ENCODE measurements around the gene NID1.
"Not testable (repeated sequence)": the region's sequence is repeated elsewhere in the genome, so short reads cannot be mapped to it uniquely, and the experiment has no call there.

The NID1 gene

GRCh38 chr1:236023926-236024565, 40.8 kb downstream of the NID1 start:
- no peak for DNase-seq

GRCh38 chr1:236021424-236022135, 43.3 kb downstream of the NID1 start:
- no peak for DNase-seq

GRCh38 chr1:236020359-236021219, 44.3 kb downstream of the NID1 start:
- DNase-seq, result no peak

GRCh38 chr1:236018885-236019453, 45.9 kb downstream of the NID1 start:
- no peak for DNase-seq

GRCh38 chr1:236016782-236017400, 48.0 kb downstream of the NID1 start:
- no peak for DNase-seq

- DNase-seq, result no peak
These were observed 48.8 kb downstream of the NID1 start for GRCh38 chr1:236016083-236016482.

DNA sequence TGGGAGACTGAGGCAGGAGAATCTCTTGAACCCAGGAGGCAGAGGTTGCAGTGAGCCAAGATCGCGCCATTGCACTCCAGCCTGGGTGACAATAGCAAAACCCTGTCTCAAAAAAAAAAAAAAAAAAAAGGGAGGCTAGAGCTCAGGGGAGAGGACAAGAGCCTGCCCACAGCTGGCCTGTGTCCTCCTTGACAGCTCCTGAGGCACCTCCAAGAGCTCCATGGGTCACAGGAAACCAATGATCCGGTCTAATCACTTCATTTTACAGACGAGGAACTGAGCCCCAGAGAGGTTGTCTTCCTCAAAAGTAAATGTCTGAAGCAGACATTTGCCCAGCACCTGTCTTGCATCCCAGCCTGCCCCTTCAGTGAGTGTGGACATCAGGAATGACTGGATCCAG, 49.4 kb downstream of the NID1 start:
- DNase-seq, result no peak

GRCh38 chr1:236013330-236013729, 51.6 kb downstream of the NID1 start:
- DNase-seq, result no peak

DNA sequence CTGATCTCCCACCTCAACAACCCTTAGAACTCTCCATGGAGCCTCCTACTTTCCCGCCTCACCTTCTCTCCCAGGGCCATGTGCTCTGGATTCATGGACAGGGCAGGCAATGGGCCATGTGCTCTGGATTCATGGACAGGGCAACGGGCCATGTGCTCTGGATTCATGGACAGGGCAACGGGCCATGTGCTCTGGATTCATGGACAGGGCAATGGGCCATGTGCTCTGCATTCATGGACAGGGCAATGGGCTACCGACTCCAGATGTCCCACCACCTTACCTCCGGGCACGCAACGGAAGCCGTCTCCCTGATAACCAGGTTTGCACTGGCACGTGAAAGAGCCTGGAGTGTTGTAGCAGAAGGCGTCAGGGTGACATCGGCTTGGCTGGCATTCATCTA, 53.2 kb downstream of the NID1 start:
- DNase-seq, result no peak

DNA sequence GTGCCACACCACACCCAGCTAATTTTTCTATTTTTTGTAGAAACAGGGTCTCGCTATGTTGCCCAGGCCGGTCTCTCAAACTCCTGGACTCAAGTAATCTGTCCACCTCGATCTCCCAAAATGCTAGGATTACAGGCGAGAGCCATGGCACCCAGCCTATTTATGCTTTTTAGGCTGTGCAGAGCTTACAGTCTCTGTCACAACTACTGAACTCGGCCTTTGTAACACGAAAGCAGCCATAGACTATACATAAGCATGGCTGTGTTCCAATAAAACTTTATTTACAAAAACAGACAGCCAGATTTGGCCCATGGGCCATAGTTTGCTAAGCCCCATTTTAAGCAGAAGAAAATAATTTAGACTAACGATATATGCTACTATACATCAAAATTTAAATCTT, 54.4 kb downstream of the NID1 start:
- DNase-seq, result no peak

DNA sequence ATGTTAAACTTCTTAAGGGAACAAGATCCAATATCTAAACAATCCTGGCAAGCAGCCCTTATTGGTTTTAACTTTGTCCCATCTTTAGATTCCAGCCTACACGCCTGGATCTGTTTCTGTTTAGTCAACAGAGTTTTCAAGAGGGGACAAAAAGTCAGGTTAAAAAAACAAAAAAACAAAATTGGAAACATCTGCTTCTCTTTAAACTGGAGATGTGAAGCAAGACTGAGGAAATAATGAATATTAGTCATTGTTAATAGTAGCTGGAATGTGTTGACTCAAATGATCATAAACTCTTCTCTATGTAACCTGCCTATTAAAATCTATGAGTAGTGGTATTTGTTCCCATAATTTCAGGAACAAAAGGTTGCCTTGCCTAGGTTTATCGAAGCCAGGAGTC, 55.0 kb downstream of the NID1 start:
- DNase-seq, result no peak

DNA sequence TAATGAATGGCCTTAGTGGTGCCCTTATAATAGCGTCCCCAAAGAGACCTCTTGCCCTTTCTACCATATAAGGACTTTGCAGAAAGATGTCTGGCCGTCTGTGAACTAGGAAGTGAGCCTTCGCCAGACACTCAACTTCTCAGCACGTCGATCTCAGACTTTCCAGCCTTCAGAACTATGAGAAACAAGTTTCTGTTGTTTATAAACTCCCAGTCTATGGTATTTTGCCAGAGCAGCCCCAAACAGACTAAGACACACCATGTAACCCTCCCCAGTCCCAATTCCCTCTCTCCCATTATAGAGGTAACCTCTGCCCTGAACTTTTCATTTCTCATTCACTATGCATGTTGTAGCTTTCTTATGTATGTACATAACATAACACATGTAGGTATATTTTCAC, 55.7 kb downstream of the NID1 start:
- no peak for DNase-seq

GRCh38 chr1:236007781-236008180, 57.1 kb downstream of the NID1 start:
- no peak for DNase-seq

DNA sequence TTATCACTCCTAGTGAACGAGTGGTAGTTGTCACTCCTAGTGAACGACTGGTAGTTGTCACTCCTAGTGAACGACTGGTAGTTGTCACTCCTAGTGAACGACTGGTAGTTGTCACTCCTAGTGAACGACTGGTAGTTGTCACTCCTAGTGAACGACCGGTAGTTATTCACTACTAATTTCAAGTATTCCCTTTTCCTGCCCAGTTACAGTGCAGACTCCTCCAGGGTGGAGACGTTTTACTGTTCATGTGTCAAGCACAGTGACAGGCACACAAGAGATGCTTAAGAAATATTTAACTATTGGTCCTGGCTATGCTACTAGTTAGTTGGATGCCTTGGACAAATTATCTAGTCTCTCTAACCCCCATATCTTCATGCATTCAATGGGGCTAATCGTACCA, 61.8 kb downstream of the NID1 start:
- DNase-seq, result not testable (repeated sequence)

- DNase-seq, result no peak
These were observed 62.3 kb downstream of the NID1 start for GRCh38 chr1:236002572-236002971.

DNA sequence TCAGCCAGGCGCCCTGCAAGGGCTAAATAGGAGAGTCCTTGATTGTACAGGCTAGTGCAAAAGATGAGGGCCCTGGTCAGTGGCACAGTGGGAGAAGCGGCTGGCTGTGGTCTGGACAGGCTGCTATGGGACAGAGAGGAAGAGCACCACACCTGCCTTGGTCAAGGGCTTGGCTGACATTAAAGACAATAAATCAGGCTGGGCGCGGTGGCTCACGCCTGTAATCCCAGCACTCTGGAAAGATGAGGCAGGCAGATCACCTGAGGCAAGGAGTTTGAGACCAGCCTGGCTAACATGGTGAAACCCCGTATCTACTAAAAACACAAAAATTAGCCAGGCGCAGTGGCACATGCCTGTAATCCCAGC, 62.9 kb downstream of the NID1 start:
- DNase-seq, result no peak

DNA sequence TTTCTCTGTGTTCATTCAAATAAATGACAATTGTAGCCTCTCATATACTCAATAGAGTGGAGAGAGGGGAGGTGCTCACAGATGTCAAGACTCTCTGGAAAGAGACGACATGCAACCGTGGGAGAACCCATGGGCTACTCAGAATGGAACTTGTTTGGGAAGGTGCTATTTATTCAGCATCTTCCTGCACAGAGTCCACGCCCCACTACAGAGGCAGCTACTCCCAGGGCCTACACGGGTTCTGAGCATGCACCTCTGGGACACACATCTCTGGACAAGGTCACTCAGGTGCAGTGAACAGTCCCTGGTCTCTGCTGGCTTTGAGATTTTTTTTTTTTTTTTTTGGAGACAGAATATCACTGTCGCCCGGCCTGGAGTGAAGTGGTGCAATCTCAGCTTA, 64.1 kb downstream of the NID1 start:
- no peak for DNase-seq

DNA sequence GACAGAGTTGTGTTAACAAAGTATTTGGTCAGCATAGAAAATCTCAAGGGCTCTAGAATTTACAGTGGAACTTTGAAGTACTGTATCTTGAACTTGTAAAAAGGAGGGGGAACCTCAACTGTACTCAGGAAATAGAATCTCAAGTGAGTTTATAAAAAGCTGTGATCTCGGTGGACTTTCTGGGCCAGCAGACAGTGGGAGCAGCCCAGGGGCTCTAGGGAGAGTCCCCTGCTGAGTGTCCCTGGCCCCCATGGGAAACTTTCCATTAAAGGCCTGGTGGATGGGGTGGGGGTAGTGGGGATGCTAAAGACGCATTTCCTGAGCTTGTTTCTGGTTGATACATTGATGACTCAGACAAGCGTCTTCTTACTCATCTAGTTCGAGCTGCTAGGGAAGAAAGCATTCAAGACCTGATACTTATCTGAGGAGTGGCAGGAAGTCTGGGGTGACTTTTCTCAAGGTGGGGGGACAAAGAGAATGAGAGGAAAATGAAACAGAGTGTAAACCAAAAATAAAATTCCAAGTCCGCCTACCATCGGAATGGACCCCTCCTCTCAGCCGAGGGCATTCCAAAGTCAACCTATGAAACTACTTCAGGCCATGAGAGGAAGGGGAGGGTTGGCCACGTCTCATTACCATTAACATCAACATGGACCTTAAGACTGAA, 65.5 kb downstream of the NID1 start:
- peak; percentile 71 for DNase-seq

- DNase-seq, result peak; percentile 56
These were observed 66.1 kb downstream of the NID1 start for GRCh38 chr1:235998812-235999211.

DNA sequence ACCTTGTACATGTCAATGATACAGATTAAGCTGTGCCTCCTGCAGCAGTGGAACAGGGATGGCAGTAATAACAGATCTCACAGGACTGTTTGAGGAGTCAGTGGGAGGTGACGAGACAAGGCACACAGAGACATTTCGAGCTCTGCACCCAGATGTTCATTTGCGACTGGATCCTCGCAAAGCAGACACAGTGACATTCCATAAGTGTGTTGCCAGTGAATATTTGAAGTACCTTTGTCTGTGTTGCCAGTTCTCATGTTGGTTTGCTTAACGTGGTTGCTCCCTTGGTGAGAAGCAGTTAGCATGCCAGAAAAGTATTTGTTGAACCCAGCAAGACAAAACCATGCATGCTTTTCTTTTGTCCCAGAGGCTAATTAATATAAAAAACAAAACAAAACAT, 67.0 kb downstream of the NID1 start:
- DNase-seq, result no peak

DNA sequence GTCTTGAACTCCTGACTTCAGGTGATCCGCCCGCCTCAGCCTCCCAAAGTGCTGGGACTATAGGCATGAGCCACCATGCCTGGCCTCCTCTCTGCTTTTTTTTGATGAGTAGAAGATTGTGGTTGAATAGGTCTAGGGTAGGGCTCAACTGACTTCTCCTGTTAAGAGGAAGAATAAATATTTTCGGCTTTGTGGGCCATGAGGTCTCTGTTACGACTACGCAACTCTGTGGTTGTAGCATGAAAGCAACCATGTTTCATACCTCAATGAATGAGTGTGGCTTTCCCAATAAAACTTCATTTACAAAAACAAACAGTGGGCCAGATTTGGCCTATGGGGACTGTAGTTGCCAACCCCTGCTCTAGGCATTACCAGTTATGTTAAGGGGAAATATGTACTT, 67.8 kb downstream of the NID1 start:
- no peak for DNase-seq

DNA sequence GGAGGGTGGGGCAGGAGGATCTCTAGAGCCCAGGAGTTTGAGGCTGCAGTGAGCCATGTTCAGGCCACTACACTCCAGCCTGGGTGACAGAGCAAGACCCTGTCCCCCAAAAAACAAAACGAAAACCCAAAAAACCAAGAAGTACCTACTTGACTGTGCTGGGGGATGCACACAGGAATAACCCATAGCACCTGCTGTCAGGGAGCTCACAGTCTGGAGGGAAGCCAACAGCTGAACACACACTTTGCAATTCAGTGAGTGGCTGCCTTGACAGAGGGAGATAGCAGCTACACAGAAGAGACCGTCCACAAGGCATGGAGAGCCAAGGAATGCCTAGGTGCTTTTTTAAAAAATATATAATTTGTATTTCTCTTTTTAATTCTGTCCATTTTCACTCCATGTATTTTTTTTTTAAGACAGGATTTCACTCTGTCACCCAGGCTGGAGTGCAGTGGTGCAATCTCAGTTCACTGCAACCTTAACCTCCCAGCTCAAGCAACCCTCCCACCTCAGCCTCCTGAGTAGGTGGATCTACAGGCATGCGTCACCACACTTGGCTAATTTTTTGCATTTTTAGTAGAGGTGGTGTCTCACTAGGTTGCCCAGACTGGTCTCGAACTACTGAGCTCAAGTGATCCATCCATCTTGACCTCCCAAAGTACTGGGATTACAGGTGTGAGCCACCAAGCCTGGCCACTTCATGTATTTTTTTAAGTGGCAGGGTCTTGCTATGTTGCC, 68.7 kb downstream of the NID1 start:
- no peak for DNase-seq
